SH-SY5Y (cell line): ENCODE data around the gene CD99.

Experiments used
- GATA2 ChIP-seq: IDR thresholded peaks from 2 replicates; pipeline ENCODE4 v1.6.1; 2011; ENCODE audit warnings: mild to moderate bottlenecking, low read depth, low read length
- GATA3 ChIP-seq: IDR thresholded peaks from 2 replicates; pipeline ENCODE4 v1.6.1; 2011; ENCODE audit warnings: low read depth, mild to moderate bottlenecking, low read length, moderate library complexity

- no peak for TF ChIP-seq GATA2
- TF ChIP-seq GATA3, result no peak
Measured at GRCh38 chrX:2784026-2784425, 92.9 kb downstream of the CD99 start.
